GM12892 (cell line): ENCODE data around the gene RGS7BP.
"Not testable (repeated sequence)": the region's sequence is repeated elsewhere in the genome, so short reads cannot be mapped to it uniquely, and the experiment has no call there.

Experiments
- DNase-seq: peaks from one replicate; pipeline ENCODE4 v3.0.0; 2011; ENCODE audit not compliant: insufficient read length
- FAIRE-seq: peaks from 2 replicates; lab custom pipeline; 2011; peaks lifted over from hg19 to GRCh38; lab: Jason Lieb, UNC
- POLR2A ChIP-seq: IDR thresholded peaks from 2 replicates; pipeline ENCODE4 v1.6.1; 2011; ENCODE audit warnings: low read depth, low read length, control low read depth
- POLR2AphosphoS5 ChIP-seq: IDR thresholded peaks from 2 replicates; pipeline ENCODE4 v1.6.1; 2011; ENCODE audit warnings: low read depth, low read length, control low read depth
- TAF1 ChIP-seq: IDR thresholded peaks from 2 replicates; pipeline ENCODE4 v1.6.1; 2011; ENCODE audit warnings: low read depth, mild to moderate bottlenecking, control low read depth, low read length, borderline replicate concordance

The RGS7BP gene

GRCh38 chr5:64513492-64513891, 7.7 kb downstream of the RGS7BP start:
- no peak for DNase-seq
- no peak for FAIRE-seq
- TF ChIP-seq TAF1 (no peak), POLR2AphosphoS5 (no peak), POLR2A (no peak)

DNA sequence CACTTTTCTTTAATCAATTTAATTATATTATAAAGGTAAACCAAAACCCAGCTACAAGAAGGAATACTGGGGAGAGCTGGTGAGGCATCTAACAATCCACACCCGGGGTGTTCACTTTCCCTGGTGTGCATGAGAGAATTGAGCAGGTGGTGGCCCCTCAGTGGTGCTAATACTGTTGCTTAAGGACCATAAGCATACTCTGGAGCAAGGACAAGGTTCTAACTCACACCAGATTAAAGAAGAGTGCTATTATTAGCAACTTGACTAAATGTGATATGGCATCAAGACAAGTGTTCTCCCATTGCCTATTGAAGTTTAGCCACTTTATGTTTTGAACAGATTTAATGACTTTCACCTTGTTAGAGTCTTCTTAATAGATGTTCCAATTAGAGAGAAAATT, 8.8 kb downstream of the RGS7BP start:
- TF ChIP-seq POLR2AphosphoS5 (no peak), POLR2A (no peak), TAF1 (no peak)
- no peak for DNase-seq
- no peak for FAIRE-seq

- no peak for TF ChIP-seq POLR2AphosphoS5
- no peak for TF ChIP-seq TAF1
- TF ChIP-seq POLR2A = no peak
- FAIRE-seq (no peak), DNase-seq (no peak)
Measured at GRCh38 chr5:64516216-64516615, 10.4 kb downstream of the RGS7BP start.

DNA sequence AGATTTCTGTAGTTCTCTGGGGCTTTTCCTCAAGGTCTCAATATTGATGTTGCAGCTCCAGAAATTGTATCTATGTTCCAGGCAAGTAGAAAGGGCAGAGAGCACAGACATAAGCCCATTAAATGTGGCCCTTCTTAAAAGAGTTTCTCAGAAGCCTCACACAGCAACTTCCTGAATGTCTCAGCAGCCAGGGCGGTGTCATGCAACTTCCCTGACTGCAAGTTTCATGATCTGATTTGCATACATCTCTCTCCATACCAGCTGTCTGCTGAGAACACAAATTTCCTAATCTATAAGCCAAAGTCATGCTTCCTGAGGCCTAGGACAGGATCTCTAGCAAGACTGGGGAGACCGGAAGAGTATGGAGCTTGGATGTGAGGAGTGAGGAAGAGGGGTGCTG, 13.0 kb downstream of the RGS7BP start:
- no peak for TF ChIP-seq TAF1
- no peak for TF ChIP-seq POLR2A
- TF ChIP-seq POLR2AphosphoS5 = no peak
- peak; percentile 81 for FAIRE-seq
- DNase-seq = no peak

- FAIRE-seq (no peak), DNase-seq (no peak)
- no peak for TF ChIP-seq POLR2A
- no peak for TF ChIP-seq POLR2AphosphoS5
- no peak for TF ChIP-seq TAF1
Measured at GRCh38 chr5:64519263-64519662, 13.4 kb downstream of the RGS7BP start.

- TF ChIP-seq POLR2A = no peak
- TF ChIP-seq TAF1 = no peak
- TF ChIP-seq POLR2AphosphoS5 = no peak
- no peak for FAIRE-seq
- DNase-seq = no peak
Measured at GRCh38 chr5:64526734-64527439, 21.1 kb downstream of the RGS7BP start.

DNA sequence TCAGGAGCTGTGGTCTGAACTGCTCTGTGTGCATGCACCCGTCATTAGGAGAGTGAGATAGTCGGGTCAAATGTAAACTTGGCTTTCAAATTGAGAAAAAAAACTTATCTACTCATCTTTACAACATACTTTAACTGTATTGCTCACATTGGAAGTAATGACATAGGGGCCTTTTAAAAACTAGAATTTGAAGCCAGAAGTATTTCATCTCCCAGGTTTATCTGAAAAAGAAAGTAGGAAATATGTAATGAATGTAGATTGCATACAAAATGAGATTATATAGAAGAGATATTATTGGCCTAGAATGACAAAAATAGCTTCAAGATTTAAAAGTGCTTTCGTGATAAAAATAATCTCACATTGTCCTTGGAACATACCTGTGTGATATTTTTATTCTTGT, 24.3 kb downstream of the RGS7BP start:
- FAIRE-seq (no peak), DNase-seq (no peak)
- TF ChIP-seq POLR2A (no peak), TAF1 (no peak), POLR2AphosphoS5 (no peak)

DNA sequence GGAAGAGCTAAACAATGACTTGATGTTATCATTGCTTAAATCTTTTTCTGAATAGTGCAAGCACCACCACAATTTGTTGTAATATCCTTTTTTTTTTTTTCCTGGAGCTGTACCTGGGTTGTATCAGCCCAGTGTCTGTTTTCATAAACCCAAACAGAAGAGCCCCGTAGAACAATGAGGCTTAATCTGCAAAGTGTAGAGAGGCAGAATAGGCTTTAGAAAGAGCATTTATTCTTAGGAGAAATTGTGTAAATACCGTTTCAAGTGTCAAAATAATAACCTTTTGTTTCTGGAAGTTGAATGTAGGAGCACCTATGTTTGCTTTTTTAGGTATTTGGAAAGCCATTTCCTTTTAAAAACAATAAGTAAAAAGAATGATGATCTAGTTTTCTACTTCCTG, 26.4 kb downstream of the RGS7BP start:
- no peak for DNase-seq
- no peak for FAIRE-seq
- no peak for TF ChIP-seq POLR2AphosphoS5
- TF ChIP-seq POLR2A = no peak
- TF ChIP-seq TAF1 = no peak

DNA sequence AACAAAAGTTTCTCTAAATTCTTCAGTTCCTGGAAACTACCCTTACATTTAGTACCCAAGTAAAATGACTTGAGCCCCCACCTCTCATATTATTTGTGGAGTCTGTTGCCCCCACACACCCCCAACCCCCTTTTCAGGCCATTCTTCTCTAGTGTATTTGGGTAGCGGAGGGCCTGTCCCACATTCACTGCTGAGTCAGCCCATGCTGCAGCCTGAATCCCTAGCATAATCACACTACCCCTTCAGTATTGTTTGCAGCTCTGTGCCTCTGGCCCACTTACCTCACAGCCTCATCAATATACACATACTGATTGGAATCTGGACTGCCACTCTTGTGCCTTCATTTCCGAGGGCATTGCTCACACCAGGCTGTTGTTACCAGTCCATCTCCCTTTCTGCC, 26.8 kb downstream of the RGS7BP start:
- DNase-seq (no peak), FAIRE-seq (no peak)
- TF ChIP-seq POLR2AphosphoS5 (no peak), POLR2A (no peak), TAF1 (no peak)

DNA sequence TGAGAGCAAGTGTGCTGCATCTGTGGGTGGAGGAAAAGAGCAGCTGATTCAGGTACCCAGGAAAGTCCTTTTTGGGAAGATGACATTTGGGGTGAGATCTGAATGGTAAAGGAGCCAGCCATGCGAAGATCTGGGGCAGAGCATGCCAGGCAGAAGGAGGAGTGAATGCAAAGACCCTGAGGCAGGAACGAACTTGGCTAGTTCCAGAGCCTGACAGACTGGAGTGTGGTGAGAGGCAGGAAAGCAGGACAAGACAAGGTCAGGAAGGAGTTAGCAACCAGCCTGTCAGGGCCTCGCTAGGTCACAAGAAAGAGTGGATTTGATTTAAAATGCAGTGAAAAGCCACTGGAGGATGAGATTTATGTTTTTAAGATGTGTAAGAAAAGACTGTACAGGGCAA, 28.2 kb downstream of the RGS7BP start:
- no peak for DNase-seq
- FAIRE-seq = no peak
- TF ChIP-seq POLR2AphosphoS5 (no peak), POLR2A (no peak), TAF1 (no peak)

- no peak for DNase-seq
- FAIRE-seq = no peak
- TF ChIP-seq TAF1 = no peak
- no peak for TF ChIP-seq POLR2AphosphoS5
- no peak for TF ChIP-seq POLR2A
Measured at GRCh38 chr5:64557911-64558310, 52.1 kb downstream of the RGS7BP start.

GRCh38 chr5:64558641-64559040, 52.8 kb downstream of the RGS7BP start:
- not testable (repeated sequence) for DNase-seq, FAIRE-seq
